ENCODE data around the gene MLF2.
"Not testable (repeated sequence)": the region's sequence is repeated elsewhere in the genome, so short reads cannot be mapped to it uniquely, and the experiment has no call there.

MLF2 gene

DNA sequence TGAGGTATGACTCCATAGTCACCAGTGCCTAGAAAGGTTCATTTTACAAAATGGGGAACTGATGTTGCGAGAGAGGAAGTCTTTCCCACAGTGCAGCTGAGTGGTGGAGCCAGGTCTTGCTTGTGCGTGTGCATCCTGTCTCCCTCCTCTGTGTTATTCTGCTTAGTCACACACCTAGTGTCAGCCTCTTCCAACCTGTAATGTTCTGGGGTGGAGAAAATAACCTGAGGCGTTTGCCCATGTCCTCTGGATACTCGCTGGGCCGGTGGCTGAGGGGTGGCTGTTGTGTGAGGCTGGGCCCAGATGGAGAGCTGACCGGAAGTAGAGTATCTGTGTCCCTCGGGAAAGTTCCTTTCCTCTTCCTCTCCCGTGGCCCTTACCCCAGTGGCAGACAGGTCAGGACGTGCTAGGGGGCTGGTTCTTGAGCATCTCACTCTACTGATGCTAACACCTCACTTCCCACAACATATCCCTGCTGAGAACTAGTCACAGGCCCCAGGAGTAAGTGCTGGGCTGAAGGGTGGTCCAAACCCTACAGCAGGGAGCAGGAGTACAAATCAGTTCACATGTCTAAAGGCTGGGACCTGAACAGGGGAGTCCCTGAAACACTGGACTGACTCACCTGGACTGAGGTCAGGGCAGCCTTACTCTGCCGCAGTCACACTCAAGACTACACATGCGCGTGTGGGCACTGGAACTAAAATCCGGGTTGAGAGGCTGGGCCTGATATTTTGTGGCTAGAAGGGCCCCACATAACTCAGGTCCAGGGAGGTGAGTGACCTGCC lies 7.0 kb downstream of the MLF2 start:
- no peak overlapping the region for H3K4me3 ChIP-seq (ENCODE audit: low read length)
- peak; percentile 57 for DNase-seq (ENCODE audit: low read depth, low spot score)

DNA sequence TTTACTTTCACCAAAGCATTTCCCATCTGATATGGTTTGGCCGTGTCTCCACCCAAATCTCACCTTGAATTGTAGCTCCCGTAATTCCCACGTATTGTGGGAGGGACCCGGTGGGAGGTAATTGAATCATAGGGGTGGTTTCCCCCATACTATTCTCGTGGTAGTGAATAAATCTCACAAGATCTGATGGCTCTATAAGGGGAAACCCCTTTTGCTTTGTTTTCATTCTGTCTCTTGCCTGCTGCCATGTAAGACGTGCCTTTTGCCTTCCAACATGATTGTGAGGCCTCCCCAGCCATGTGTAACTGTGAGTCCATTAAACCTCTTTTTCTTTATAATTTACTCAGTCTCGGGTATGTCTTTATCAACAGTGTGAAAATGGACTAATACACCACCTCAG lies 9.6 kb downstream of the MLF2 start:
- not testable (repeated sequence) for DNase-seq (ENCODE audit: low read depth, low spot score); H3K4me3 ChIP-seq (ENCODE audit: low read length)

DNA sequence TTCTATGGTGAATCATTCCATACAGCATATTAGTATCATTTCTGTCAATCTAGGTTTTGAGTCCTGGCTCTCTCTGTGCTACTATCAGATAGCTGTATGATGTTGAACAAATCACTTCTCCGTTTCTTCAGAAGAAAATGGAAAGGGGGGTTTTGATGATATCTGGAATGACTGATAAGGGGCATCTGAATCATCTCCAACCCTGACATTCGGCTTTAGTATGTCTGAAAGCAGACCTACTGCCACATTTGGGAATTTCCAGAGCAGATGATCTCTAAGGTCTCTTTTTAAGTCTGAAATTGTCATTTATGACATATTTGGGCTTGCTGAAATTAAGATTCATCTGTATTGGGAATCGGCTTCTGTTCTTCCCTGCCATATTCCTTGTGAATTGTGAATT lies 10.1 kb downstream of the MLF2 start:
- no peak overlapping the region for H3K4me3 ChIP-seq (ENCODE audit: low read length)
- DNase-seq (ENCODE audit: low read depth, low spot score), result no peak

DNA sequence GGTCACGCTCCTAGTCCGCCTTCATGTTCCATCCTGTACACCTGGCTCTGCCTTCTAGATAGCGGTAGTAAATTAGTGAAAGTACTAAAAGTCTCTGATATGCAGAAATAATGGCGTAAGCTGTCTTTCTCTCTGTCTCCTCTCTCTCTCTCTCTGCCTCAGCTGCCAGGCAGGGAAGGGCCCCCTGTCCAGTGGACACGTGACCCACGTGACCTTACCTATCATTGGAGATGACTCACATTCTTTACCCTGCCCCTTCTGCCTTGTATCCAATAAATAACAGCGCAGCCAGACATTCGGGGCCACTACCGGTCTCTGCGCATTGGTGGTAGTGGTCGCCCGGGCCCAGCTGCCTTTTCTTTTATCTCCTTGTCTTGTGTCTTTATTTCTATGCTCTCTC lies 10.9 kb downstream of the MLF2 start:
- not testable (repeated sequence) for DNase-seq (ENCODE audit: low read depth, low spot score)

DNA sequence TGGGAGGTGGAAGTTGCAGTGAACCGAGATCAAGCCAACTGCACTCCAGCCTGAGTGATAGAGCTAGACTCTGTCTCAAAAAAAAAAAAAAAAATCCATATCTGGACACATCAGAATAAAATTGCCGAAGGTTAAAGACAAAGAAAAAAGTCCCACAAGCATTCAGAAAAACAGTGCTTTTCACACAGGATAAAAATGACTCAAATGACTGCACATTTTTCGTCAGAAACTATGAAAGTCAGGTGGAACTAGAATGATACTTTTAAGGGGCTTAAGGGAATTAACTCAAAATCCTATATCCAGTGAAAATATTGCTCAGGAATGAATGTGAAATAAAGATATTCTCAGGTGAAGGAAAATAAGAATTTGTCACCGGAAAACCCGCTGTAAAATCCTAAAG lies 16.2 kb downstream of the MLF2 start:
- no peak overlapping the region for H3K4me3 ChIP-seq (ENCODE audit: low read length)

More for the DNA sequence above, 10.9 kb downstream of the MLF2 start:
- H3K4me3 ChIP-seq (ENCODE audit: low read length), result not testable (repeated sequence)

DNA sequence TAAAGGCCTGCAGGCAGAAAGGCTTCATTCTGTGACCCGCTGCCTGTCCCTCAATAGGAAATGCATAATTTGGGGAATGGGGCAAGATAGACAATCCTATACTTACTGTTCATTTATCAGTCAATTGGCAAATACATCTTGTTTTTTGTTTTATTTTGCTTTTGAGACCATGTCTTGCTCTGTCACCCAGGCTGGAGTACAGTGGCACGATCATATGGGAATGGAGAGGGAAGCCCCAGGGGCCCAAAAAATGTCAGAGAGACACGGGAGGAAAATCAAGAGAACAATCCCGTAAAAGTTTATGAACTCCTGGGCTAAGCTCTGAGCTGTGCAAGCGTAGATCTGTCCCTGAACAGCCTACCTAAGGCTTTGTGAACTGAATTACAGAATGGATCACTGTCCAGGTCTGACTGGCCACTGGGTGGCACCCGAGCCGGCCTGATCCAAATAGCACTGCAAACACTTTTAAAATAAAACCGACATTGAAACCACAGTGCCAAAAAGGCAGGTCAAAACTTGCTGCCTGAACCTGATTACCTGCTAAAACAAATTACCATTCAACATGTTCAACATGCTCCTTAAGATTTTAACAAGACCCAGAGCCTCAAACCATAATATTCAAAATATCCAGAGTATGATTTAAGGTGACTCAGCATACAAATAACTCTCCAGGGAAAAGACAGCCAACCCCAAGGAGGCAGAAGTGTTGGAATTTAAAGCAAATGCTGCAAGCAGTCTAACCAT lies 17.3 kb downstream of the MLF2 start:
- H3K4me3 ChIP-seq (ENCODE audit: low read length), result no peak overlapping the region
- DNase-seq (ENCODE audit: low read depth, low spot score), result no peak

More for the DNA sequence above, 16.2 kb downstream of the MLF2 start:
- no peak for DNase-seq (ENCODE audit: low read depth, low spot score)

DNA sequence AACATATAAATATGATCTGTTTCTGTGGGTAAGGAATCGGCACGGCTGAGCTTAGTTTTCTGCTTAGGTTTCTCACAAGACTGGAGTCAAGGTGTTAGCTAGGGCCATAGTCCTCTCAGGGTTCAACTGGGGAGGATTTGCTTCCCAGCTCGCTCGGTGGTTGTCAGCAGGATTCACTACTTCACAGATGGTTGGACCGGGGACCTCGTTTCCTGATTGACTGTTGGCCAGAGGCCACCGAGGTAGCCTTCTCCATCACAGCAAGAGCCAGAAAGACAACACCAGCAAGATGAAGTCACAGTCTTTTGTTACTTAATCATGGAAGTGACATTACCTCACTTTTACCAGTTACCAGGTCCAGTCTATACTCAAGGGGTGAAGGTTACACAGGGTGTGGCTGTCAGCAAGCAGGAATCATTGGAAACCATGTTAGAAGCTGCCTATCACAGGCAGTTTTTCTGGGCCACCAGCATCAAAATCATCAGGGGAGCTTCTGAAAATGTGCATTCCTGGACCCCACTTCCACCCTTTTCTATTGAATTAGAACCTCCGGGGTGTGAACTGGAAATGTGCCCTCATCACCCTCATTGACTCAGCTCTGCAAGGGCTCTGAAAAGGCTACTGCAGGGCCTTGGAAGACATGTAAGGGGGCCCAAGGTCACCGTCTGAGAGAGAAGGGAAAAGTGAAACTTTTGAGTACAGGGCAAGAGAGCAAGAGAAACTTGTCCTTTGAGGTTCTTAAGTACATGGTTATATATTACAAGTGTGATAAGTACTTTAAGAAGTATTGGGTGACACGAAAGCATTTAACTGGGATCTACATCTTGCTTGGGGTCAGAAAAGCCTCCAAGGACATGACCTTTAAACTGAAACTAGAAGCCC lies 18.2 kb downstream of the MLF2 start:
- H3K4me3 ChIP-seq (ENCODE audit: low read length), result no peak overlapping the region
- DNase-seq (ENCODE audit: low read depth, low spot score), result no peak

DNA sequence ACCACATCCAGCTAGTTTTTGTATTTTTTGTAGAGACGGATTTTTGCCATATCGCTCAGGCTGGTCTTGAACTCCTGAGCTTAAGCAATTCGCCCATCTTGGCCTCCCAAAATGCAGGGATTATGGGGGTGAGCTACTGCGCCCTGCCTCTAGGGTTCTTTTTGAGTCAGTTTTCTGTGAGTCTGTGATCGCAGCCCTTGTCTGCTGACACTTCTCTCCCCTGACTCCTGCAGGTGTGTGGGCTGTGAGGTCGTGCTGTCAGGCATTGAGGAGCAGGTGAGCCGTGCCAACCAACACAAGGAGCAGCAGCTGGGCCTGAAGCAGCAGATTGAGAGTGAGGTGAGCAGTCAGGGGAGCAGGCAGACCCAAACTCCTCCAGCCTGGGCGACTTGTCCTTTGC lies 22.8 kb downstream of the MLF2 start:
- no peak for DNase-seq (ENCODE audit: low read depth, low spot score)

DNA sequence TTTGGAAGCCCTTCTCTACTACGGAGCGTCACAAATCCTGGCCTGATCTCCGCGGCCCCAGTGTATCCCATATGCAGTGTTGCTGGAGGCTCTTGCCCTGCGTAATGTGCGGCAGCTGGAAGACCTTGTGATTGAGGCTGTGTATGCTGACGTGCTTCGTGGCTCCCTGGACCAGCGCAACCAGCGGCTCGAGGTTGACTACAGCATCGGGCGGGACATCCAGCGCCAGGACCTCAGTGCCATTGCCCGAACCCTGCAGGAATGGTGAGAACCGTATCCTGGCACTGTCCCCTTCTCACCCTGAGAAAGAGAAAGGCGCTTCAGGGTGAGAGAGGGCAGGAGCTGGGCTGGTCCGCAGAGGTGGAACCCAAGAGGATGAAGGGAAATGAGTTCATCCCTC lies 23.8 kb downstream of the MLF2 start:
- DNase-seq (ENCODE audit: low read depth, low spot score), result no peak
- no peak overlapping the region for H3K4me3 ChIP-seq (ENCODE audit: low read length)

More for the DNA sequence above, 22.8 kb downstream of the MLF2 start:
- no peak overlapping the region for H3K4me3 ChIP-seq (ENCODE audit: low read length)

DNA sequence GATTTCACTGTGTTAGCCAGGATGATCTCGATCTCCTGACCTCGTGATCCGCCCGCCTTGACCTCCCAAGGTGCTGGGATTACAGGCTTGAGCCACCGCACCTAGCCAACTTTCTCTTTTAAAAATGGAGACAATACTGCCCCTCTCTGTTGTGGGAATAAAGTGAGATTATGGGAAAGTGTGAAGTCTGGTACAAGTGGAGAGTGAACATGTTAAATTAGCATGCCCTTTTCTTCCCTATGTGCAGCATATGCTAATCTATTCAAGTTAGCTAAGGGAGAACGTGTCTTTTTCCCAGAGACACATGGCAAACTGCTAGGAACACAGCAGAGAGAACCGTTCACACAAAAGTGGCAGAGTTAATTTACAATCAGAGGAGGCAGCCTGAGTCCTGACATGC lies 27.6 kb downstream of the MLF2 start:
- no peak for DNase-seq (ENCODE audit: low read depth, low spot score)
- H3K4me3 ChIP-seq (ENCODE audit: low read length), result no peak overlapping the region

DNA sequence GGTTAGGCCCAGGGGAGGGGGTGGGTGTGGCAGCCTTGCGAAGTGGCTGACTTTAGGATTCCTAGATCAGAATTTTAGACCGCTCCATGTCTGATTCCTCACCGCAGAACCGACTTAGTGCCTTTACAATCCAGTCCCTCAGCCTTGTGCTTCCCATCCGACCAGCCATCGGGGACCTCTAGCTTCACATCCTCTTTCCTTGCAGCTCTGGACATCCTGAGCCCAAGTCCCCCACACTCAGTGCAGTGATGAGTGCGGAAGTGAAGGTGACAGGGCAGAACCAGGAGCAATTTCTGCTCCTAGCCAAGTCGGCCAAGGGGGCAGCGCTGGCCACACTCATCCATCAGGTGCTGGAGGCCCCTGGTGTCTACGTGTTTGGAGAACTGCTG lies 28.5 kb downstream of the MLF2 start:
- peak; percentile 8 for DNase-seq (ENCODE audit: low read depth, low spot score)

DNA sequence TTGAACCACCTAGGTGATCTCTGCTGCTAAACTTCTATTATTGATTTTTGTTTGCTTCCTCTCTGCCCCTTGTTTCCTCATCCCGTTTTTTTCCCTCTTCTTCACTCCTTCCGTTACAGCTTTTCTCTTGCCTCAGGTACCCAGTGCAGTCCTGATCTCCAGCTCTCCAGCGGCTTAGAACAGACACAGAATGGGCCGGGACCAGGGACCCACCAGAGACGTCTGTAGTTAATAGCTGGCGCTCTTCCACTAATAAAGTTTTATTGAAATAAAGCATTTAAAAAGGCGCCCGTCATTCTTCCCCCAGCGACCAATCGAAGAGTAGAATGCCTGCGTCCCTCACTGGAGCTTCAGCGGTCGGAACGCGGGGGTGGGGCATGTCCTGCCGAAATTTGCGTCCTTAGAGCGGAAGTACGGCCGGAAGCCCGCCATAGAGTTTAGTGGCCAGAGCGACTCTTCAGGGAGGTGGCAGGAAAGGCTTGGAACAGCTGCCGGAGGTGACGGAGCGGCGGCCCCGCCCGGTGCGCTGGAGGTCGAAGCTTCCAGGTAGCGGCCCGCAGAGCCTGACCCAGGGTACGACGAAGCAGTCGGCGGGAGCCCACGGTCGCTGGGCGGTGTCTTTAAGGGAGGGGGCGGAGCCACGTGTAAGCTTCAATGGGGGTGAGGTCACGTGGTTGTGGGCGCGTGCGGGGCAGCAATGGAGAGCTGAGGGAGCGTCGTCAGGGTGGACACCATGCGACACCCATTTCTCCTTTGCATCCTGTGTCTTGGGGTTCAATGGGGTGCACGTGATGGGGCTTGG lies 29.1 kb downstream of the MLF2 start, which contains the start of gene COPS7A:
TSS of gene COPS7A (plus strand) at position 440 of the 802 bp plus-strand sequence. CDS start 611 bp downstream, outside the sequence.
- peak; percentile 99 for DNase-seq (ENCODE audit: low read depth, low spot score)
- peak within 1 kb of the TSS; percentile 89 for H3K4me3 ChIP-seq (ENCODE audit: low read length)

More for the DNA sequence above, 28.5 kb downstream of the MLF2 start:
- peak overlapping the region; percentile 89 for H3K4me3 ChIP-seq (ENCODE audit: low read length)

DNA sequence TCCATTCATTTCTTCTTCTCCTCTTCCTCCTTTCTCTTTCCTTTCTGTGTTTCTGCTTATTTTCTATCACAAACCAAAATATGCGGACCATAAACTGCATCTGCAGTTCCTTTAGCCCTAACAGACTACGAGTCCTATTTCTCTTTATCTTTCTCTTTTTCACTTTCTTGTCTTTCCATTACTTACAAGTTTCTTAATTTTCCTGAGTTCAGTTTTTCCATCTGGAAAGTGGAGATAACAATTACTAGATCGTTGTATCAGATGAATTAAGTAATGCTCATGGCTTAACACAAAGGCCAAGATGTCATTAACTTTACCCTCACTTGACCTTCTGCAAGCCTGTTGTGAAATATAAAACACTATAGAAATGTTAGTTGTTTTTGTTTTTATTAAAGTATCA lies 30.1 kb downstream of the MLF2 start:
- peak overlapping the region; percentile 89 for H3K4me3 ChIP-seq (ENCODE audit: low read length)
- no peak for DNase-seq (ENCODE audit: low read depth, low spot score)

DNA sequence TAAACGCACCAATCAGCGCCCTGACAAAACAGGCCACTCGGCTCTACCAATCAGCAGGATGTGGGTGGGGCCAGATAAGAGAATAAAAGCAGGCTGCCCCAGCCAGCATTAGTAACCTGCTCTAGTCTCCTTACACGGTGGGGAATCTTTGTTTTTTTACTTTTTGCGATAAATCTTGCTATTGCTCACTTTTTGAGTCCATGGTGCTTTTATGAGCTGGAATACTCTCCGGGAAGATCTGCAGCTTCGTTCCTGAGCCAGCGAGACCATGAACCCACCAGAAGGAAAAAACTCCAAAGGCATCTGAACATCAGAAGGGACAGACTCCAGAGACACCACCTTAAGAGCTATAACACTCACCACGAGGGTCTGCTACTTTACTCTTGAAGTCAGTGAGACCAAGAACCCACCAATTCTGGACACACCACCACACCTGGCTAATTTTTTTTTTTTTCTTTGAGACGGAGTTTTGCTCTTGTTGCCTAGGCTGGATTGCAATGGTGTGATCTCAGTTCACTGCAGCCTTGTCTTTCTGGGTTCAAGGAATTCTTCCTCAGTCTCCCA lies 36.0 kb downstream of the MLF2 start:
- no peak overlapping the region for H3K4me3 ChIP-seq (ENCODE audit: low read length)

DNA sequence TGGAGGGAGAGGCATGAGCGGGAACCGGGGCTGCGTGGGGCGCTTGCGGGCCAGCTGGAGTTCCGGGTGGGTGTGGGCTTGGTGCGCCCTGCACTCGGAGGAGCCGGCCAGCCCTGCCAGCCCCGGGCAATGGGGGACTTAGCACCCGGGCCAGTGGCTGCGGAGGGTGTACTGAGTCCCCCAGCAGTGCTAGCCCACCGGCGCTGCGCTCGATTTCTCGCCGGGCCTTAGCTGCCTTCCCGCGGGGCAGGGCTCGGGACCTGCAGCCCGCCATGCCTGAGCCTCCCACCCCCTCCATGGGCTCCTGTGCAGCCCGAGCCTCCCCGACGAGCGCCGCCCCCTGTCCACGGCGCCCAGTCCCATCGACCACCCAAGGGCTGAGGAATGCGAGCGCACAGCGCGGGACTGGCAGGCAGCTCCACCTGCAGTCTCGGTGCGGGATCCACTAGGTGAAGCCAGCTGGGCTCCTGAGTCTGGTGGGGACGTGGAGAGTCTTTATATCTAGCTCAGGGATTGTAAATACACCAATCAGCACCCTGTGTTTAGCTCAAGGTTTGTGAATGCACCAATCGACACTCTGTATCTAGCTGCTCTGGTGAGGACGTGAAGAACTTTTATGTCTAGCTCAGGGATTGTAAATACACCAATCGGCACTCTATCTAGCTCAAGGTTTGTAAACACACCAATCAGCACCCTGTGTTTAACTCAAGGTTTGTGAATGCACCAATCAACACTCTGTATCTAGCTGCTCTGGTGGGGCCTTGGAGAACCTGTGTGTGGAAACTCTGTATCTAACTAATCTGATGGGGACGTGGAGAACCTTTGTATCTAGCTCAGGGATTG lies 36.7 kb downstream of the MLF2 start:
- not testable (repeated sequence) for H3K4me3 ChIP-seq (ENCODE audit: low read length); DNase-seq (ENCODE audit: low read depth, low spot score)

More for the DNA sequence above, 36.0 kb downstream of the MLF2 start:
- DNase-seq (ENCODE audit: low read depth, low spot score), result no peak

DNA sequence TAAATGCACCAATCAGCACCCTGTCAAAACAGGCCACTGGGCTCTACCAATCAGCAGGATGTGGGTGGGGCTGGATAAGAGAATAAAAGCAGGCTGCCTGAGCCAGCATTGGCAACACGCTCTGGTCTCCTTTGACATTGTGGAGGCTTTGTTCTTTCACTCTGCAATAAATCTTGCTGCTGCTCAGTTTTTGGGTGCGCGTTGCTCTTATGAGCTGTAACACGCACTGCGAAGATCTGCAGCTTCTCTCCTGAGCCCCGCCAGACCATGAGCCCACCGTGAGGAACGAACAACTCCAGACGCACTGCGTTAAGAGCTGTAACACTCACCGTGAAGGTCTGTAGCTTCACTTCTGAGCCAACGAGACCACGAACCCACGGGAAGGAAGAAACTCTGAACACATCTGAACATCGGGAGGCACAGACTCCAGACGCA lies 44.0 kb downstream of the MLF2 start:
- H3K4me3 ChIP-seq (ENCODE audit: low read length), result no peak overlapping the region
- peak; percentile 48 for DNase-seq (ENCODE audit: low read depth, low spot score)

DNA sequence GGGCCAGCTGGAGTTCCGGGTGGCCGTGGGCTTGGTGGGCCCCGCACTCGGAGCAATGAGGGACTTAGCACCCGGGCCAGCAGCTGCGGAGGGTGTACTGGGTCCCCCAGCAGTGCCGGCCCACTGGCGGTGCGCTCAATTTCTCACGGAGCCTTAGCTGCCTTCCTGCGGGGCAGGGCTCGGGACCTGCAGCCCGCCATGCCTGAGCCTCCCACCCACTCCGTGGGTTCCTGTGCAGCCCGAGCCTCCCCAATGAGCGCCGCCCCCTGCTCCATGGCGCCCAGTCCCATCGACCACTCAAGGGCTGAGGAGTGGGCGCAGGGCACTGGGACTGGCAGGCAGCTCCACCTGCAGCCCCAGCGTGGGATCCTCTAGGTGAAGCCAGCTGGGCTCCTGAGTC lies 44.6 kb downstream of the MLF2 start:
- H3K4me3 ChIP-seq (ENCODE audit: low read length); DNase-seq (ENCODE audit: low read depth, low spot score): not testable (repeated sequence)

Data from Jurkat, Clone E6-1 (cell line).